Measurements from ENCODE around the gene GDI1. TPM values are rescaled to one million over a fixed set of nuclear protein-coding genes. Genes with fewer than 3 reads are reported as not detected.

Gene GDI1
- polyA plus RNA-seq, 1 donor: 82.5 TPM

DNA sequence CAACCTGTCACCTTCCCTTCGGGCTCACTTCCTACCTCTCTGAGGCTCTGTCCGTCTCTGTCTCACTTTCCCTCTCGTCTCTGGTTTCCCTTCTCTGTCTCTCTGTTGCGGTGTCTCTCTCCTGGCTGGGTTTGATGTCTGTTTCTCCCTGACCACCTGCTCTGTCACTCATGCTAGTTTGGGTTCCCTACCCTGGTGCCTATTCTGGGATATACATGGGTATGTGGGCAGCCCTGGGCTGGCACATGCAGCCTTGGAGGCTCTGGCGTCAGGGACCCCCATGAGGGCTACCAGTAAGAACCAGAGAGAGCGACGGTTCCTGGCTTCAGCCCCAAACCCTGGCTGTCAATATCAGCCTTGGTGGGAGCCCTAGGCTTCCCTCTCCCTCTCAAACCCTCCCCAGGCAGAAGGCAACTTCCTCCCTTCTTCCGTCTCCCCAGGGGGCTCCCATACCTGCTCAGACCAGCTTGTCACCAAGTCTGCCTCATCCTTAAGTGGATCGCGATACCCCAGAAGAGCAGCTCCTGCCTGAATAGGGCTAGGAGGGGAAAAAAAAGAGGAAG is 28.2 kb upstream of the GDI1 start:
- no peak for DNase-seq (ENCODE audit: low read depth)

DNA sequence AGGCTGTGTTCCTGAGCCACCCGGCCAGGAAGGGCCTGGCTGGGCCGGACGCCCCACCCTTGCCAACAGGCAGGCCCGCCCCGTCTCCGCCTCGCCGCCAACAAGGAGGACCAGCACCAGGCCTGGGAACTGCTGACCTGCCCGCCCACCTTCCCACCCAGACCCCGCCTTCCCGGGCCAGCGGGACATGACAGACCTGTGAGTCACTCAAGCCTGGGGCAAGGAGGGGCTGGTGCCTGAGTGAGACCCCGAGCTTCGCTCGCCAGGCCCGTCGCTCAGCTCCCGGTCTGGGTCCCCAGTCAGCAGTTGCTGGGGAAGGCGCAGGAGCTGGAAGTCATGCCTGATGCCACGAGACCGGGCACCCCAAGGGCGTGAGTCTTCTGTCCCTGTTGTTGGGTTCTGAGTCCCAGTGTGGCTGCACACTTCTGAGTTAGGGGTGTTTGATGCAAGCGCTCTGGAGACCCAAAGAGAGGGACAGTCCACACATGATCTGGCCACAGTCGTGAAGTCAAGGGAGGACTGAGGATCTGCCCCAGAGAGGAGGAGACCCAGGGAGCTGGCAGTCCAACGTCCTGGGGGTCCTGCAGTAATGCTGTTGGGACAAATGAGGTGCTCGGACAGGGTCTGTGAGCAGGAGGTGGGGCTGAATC is 27.6 kb upstream of the GDI1 start, which contains the start of gene DNASE1L1:
Gene DNASE1L1 (minus strand): TSS at position 33 of the 650 bp plus-strand sequence. CDS start 3,686 bp downstream, outside the sequence.
- no peak for DNase-seq (ENCODE audit: low read depth)

DNA sequence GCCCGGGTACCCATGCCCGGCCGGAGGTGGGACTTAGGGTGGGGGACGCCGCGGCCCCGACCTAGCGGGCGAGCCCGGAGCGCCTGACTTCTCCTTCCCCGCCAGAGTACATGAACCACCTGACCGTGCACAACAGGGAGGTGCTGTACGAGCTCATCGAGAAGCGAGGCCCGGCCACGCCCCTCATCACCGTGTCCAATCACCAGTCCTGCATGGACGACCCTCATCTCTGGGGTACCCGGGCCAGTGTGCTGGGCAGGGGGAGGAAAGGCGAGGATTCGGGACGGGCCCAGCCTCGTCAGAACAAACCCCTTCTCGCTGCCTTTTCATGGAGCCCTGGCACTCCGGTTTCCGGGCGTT is 25.0 kb upstream of the GDI1 start:
- no peak for DNase-seq (ENCODE audit: low read depth)

DNA sequence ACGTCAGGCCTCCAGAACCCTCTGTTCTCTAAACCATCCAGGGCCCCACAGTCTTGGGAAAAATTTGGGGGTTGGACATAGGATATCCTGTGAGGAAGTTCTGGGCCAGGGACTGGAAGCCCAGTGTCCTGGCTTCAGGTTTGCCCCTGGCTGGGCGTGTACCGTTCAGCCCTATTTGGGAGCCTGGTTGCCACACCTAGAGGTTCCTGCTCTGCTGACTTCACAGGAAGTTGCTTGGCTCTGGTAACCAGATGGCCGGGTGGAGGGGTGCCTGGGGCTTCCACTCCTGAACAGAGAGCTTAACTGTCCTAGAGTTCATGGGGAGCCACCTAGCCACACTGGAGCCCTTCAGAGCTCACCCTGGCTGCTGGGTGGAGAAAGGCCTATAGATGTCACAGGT is 24.5 kb upstream of the GDI1 start:
- DNase-seq (ENCODE audit: low read depth): no peak

DNA sequence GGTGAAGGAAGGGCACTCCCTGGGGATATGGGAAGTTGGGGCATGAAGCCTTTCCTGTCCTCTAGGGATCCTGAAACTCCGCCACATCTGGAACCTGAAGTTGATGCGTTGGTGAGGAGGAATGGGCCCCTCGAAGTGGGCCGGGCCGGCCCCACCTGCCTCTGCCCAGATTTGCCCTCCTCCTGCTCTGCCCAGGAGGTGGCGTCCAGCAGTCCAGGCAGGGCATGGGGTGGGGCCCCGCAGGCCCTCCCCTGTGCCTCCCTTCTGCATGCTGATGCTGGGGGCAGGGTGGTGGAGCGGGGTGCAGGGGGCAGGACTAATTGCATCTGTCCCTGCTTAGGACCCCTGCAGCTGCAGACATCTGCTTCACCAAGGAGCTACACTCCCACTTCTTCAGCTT is 23.8 kb upstream of the GDI1 start:
- DNase-seq (ENCODE audit: low read depth): no peak

DNA sequence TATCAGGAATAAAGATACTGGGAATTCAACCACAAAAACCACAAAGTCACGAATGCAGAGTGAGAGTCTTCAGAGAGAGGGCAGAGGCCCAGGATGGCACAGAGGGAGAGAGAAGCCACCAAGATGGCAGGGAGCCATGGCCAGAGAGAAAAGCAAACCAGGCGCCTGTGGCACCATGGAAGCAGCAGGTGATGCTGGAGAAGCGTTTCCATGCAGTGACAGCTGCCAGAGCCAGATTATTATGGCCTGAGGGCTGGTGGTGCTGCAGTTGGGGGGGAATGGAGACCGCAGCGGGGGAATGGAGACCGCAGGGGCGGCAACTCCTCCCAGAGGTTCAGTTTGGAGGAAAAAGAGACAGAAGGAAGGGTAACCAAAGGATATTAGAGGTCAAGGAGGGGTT is 19.8 kb upstream of the GDI1 start:
- DNase-seq (ENCODE audit: low read depth): no peak

DNA sequence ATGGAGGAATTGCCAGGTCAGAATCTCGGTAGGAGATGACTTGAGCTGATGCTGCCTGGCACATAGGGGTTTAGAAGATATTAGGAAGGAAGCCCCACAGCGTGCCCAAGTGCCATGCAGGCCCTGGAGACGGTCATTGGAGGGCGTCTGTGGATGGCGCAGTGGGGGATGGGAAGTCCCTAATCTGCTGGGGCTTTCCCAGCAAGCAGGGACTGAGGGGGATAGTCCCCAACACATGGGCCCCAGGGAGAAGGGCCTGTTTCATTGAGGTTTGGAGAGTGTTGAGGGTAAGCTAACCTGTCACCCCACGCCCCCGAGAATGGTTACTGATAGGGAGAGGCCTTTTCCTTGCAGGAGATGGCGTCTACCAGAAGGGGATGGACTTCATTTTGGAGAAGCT is 17.8 kb upstream of the GDI1 start:
- no peak for DNase-seq (ENCODE audit: low read depth)

DNA sequence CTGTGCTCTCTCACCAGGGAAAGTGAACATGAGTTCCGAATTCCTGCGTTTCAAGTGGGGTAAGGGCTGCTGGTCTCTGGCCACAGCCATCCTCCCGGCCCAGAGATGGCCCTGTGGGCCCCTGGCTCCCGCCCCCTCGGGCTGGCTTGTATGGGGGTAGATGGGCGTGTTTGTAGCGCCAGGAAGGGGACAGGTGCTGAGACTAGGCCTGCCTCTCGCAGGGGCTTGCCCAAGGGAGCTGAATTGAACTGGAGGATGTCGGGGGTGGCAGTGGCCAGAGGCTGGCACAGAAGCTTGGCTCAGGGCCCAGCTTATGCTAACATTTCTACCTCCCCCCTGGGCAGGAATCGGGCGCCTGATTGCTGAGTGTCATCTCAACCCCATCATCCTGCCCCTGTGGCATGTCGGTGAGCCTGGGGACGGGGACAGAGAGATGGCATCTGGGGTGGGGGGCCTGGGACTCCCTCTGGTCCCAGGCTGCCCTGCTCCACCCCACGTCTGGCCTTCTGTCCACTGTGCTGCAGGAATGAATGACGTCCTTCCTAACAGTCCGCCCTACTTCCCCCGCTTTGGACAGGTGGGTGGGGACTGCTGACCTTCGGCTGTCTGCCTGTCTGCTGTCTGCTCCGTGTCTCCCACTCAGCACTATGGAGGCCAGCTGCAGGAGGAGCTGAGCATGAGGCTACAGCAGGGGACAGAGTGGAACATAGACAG is 17.1 kb upstream of the GDI1 start:
- no peak for DNase-seq (ENCODE audit: low read depth)

DNA sequence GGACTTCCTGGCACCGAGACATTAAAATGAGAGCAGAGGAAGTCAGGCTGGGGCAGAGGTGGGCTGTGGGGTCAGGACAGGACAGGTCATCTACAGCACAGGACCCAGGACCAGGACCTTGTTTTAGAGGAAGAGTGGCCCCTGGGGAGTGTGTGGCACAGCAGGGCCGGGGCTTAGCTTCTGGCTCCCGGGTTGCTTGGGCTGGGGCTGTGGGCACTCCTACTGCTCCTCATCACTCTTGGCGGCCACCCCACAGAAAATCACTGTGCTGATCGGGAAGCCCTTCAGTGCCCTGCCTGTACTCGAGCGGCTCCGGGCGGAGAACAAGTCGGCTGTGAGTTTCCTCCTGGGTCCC is 16.6 kb upstream of the GDI1 start:
- no peak for DNase-seq (ENCODE audit: low read depth)

DNA sequence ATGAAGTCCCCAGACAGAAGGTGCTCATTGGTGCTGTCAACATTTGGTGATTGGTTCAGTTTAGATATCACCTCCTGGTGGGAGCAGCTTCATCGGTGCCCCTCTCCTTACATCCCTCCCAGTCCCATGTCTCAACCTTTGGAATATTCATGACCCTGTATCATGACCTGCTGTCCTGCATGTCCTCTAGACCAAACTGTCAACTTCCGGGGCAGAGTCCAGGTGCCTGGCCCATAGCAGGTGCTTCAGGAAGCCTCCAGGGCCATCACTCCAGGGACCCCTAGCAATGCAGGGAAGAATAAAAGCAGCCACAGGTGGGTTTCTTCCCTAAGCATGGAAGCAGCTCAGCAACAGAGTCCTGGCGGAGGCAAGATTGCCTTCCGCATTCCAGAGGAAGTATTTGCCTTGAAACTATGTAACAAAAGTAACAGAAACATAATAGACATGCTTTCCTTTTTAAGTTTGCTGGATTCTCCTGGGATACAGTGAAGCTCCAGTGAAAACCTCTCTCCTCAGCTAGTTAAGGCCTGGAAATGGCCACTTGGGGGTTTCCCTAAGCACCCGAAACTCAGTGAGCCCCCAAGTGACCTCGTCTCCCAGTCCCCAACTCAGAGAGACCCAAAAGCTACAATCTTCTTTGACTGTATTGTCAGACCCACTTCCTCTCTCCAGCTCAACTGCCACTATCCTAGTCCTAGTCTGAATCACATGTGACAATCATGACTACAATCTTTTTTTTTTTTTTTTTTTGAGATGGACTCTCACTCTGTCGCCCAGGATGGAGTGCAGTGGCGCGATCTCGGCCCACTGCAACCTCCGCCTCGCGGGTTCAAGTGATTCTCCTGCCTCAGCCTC is 9.8 kb upstream of the GDI1 start:
- DNase-seq (ENCODE audit: low read depth): no peak

DNA sequence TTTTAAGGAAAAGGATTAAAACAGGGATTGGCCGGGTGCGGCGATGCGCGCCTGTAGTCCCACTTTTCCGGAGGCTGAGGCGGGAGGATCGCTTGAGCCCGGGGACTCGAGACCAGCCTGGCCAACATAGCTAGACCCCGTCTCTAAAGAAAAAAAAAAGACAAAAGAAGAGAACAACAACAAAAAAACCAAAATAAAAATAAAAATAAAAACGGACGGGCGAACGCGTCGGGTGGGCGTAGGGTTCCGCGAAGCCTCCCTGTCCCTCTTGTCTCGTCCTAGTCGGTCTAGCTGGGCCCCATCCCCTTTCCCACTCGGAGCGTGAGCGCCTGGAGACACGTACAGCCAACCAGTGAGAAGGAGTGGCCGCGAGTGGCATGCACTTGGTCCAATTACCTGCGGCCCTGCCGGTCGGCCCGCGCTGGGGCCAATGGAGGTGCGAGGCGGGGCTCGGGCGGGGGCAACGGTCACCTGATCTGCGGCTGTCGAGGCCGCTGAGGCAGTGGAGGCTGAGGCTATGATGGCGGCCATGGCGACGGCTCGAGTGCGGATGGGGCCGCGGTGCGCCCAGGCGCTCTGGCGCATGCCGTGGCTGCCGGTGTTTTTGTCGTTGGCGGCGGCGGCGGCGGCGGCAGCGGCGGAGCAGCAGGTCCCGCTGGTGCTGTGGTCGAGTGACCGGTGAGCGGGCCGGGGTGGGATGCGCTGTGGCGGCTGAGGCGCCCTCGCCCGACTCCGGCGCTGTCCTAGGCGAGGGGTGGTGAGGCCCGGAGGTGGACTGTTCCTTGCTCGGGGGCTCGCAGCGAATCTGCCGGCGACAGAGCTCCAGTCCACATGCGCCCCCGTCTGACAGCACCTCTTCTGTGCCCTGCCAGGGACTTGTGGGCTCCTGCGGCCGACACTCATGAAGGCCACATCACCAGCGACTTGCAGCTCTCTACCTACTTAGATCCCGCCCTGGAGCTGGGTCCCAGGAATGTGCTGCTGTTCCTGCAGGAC is 8.5 kb upstream of the GDI1 start, which contains the start of gene ATP6AP1:
Gene ATP6AP1 (plus strand): TSS at position 502 of the 996 bp plus-strand sequence. CDS start 16 bp downstream, at position 518.
- peak; percentile 72 for DNase-seq (ENCODE audit: low read depth)

DNA sequence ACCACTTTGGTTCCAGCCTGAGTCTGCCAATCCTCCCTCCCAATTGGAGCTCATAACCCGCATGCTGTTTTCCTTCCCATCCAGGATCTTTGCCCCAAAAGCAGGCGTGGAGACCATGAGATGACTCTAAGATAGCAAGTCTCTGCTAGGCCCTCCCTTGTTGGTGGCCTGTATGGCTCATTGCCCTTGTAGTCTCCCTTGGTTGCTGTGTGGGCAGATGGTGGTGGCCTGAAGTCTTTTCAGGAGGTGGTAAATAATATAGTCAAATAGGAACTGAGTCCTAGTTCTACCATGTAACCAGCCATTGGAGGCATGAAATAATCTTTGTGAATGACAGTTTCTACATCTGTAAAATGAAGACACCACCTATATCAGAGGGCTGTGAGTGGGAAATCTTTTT is 7.2 kb upstream of the GDI1 start:
- no peak for DNase-seq (ENCODE audit: low read depth)

DNA sequence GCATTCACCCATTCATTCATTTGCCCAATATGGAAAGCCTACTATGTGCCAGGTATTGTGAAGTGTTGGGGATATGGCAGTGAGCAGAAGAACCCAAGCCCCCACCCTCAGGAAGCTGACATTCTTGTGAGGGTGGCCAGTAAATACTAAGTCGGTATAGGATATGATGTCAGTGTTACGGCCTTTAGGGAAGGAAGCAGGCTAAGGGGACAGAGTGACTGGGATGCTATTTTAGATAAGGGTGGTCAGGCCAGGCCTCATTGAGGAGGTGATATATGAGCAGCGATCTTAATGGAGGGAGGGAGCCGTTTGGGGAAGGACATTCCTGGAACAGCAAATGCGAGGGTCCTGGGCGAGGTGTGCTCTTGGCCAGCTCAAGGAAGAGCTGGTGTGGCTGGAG is 6.5 kb upstream of the GDI1 start:
- DNase-seq (ENCODE audit: low read depth): no peak

DNA sequence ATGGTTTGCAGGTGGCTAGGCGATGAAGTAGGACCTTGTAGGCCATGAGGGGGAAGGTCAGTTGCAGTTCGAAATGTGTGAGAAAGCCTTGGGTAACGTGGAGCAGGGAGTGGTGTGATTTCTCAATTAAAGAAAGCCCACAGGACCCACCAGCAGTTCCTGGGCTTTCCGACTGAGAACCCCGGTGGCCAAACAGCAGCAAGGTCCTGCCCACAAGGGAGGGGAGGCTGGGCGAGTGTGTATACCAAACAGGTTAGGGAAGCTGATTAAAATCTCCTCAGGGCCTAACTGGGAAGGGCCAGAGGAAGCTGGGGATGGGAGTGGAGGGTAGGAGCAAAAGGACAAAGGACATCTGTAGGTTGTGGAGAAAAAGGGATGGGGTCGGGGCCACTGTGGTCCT is 6.0 kb upstream of the GDI1 start:
- no peak for DNase-seq (ENCODE audit: low read depth)

DNA sequence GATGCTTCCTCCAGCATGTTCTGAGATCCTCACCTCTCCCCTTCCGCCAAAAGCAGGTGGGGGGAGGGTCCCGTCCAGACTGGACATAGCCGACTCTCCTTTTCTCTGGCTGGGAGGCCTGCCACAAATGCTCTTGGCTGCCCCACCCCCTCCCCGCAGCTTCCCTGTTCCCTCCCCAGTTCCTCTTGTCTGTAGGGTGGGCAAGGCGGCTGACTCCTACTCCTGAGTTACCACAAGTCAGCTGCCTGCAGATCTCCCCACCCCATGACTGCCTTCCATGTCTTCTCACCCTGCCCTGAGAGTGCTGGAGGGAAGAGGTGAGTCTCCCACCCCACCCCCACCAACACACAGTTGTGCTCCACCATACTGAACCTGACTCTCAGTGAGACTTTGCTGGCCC is 5.6 kb upstream of the GDI1 start:
- no peak for DNase-seq (ENCODE audit: low read depth)

DNA sequence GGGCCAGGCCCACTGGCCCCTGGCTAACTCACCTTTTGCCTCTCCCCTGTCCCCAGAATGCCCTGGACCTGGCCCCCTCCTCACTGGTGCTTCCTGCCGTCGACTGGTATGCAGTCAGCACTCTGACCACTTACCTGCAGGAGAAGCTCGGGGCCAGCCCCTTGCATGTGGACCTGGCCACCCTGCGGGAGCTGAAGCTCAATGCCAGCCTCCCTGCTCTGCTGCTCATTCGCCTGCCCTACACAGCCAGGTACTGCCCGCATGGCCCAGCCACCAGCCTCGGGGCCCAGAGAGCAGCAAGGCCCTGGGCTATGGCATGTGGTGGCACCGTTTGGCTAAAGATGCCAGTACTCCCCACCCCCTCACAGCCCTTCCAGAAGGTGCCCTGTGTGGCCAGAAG is 4.7 kb upstream of the GDI1 start:
- DNase-seq (ENCODE audit: low read depth): no peak

DNA sequence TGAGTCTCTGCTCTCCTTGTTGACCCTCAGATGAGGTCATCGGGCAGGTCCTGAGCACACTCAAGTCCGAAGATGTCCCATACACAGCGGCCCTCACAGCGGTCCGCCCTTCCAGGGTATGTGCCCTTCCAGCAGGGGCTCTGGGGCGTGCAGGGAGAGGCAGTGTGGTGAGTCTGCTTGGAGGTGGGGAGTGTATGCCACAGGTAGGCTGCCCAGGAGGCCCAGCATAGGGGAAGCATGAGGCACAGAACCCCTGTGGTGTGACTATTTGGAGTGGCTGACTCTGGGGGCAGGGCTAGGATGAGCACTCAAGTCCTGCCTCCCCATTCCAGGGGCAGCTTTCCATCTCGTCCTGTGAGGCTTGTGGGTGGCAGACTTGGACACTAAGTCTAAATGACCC is 3.3 kb upstream of the GDI1 start:
- DNase-seq (ENCODE audit: low read depth): no peak

DNA sequence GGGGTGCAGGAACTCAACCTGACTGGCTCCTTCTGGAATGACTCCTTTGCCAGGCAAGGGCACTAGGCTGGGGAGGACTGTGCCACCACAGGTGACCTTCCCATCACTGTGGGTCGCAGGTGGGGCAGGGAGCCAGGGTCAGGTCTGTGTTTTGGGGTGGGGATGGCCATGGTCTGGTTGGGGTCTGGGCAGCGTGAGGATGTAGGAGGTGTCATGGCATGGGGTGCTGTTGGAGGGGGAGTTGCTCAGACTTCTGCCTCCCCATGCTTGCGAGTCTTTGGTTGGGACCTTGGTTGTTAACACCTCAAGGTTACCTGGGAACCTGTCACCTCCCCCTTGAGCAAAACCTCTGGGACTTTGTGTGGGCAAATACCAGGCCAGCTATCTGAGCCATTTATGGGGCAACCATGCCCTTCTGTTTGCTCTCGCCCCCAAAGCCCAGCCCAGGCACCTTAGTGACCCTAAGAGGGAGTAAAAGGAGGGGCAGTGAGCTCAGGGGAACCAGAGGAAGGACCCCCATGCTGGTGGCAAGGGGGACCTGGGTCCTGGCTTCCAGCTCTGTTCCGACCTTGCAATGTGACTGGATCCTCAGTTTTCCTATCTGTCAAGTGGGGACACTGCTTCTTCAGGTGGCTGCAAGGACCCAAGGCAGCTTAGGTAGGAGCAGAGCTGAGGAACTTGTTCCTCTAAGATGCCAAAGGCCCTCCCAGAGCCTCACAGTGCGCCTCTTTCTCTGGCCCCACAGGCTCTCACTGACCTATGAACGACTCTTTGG is 2.4 kb upstream of the GDI1 start:
- no peak for DNase-seq (ENCODE audit: low read depth)

DNA sequence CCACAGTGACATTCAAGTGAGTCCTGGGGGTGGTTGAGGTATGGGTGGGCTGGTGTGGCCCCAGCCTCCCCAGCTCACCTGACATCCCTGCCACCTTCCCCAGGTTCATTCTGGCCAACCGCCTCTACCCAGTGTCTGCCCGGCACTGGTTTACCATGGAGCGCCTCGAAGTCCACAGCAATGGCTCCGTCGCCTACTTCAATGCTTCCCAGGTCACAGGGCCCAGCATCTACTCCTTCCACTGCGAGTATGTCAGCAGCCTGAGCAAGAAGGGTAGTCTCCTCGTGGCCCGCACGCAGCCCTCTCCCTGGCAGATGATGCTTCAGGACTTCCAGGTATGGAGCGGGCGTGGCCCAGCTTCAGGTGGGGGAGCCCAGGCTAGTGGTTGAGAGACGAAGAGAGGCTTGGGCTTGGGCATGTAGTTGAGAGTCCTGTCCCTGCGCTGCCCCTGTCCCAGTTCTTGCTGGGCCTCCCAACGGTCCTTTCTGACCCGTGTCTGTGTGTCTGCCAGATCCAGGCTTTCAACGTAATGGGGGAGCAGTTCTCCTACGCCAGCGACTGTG is 1.7 kb upstream of the GDI1 start:
- no peak for DNase-seq (ENCODE audit: low read depth)

DNA sequence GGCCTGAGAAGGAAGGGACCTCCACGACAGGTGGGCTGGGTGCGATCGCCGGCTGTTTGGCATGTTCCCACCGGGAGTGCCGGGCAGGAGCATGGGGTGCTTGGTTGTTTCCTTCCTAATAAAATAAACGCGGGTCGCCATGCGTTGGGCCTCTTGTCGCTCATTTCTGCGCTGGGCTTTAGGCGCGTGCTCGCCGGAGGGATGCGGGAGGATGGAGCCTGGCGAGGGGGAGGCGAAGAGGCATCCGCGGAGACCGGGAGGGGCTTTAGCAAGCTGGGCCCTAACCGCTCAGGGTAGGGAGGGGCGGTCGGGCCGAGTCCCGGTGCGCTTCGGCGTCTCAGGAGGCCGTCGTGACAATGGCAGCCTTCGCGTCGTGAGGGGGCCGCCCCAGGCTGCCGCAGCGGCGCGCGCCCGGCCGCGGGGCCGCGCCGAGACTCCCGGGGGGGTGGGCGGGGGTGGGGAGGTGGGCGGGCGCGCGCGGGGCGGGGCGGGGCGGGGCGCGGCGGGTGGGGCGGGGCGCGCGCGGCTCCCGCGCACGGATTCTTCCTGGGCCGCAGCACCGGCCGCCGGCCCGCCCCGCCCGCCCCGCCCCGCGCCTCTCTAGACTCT is 476 bp upstream of the GDI1 start:
- DNase-seq (ENCODE audit: low read depth): no peak
